GM23338 (cell line): Measurements from ENCODE around the gene REST. TPM values are rescaled to one million over a fixed set of nuclear protein-coding genes. Genes with fewer than 3 reads are reported as not detected.

Experiments used
- ATAC-seq: fragments of 200-7000 bp; cut with Tn5 transposase; 3 replicates; pipeline ENCODE4 v1.9.1; 2020
- DNase-seq: peaks from one replicate; pipeline ENCODE4 v3.0.0-alpha.2; 2015; ENCODE audit warnings: low spot score
- H2AFZ ChIP-seq: fragments of 200-600 bp; sonication (generic); 2 replicates; pipeline ENCODE4 v1.8.0; 2016; ENCODE audit warnings: antibody characterized with exemption, mild to moderate bottlenecking, moderate library complexity
- H3F3A ChIP-seq: fragments of 200-600 bp; sonication (generic); replicated peaks from 2 replicates; pipeline ENCODE4 v1.8.0; 2017; ENCODE audit warnings: antibody characterized with exemption, mixed run types, low read depth
- H3K27ac ChIP-seq: fragments of 200-600 bp; sonication (generic); 2 replicates; pipeline ENCODE4 v1.6.1; 2016; ENCODE audit warnings: low read depth
- H3K27me3 ChIP-seq: fragments of 200-600 bp; sonication (generic); 2 replicates; pipeline ENCODE4 v1.8.0; 2016; ENCODE audit warnings: mild to moderate bottlenecking, mixed run types, moderate library complexity; ENCODE audit not compliant: insufficient read depth
- H3K36me3 ChIP-seq: fragments of 200-600 bp; sonication (generic); 2 replicates; pipeline ENCODE4 v1.8.0; 2016; ENCODE audit warnings: mild to moderate bottlenecking; ENCODE audit not compliant: insufficient read depth
- H3K4me1 ChIP-seq: fragments of 200-600 bp; sonication (generic); 2 replicates; pipeline ENCODE4 v1.8.0; 2016; ENCODE audit warnings: mild to moderate bottlenecking, moderate library complexity; ENCODE audit not compliant: insufficient read depth
- H3K4me2 ChIP-seq: fragments of 200-600 bp; sonication (generic); 2 replicates; pipeline ENCODE4 v1.7.1; 2017; ENCODE audit warnings: mixed run types
- H3K4me3 ChIP-seq: fragments of 200-600 bp; sonication (generic); 2 replicates; pipeline ENCODE4 v1.6.1; 2016; ENCODE audit warnings: mixed run types
- H3K79me2 ChIP-seq: fragments of 200-600 bp; sonication (generic); replicated peaks from 2 replicates; pipeline ENCODE4 v1.8.0; 2017; ENCODE audit warnings: mild to moderate bottlenecking; ENCODE audit not compliant: insufficient read depth
- H3K9me2 ChIP-seq: fragments of 200-600 bp; sonication (generic); 2 replicates; pipeline ENCODE4 v1.8.0; 2017; ENCODE audit not compliant: insufficient read depth
- H4K20me1 ChIP-seq: fragments of 200-600 bp; sonication (generic); replicated peaks from 2 replicates; pipeline ENCODE4 v1.8.0; 2017; ENCODE audit warnings: mild to moderate bottlenecking; ENCODE audit not compliant: insufficient read depth
- H3K27ac Mint-ChIP-seq: 2 replicates; pipeline ENCODE4 v1.8.0; 2020; ENCODE audit warnings: inconsistent platforms, mild to moderate bottlenecking, moderate library complexity, mixed read lengths
- H3K27me3 Mint-ChIP-seq: 3 replicates; pipeline ENCODE4 v1.8.0; 2022; ENCODE audit warnings: low read depth, mild to moderate bottlenecking, moderate library complexity, mixed read lengths, inconsistent platforms; ENCODE audit not compliant: insufficient read depth, poor library complexity
- H3K36me3 Mint-ChIP-seq: 3 replicates; pipeline ENCODE4 v1.8.0; 2021; ENCODE audit warnings: low read depth, mild to moderate bottlenecking, inconsistent platforms, moderate library complexity, mixed read lengths
- H3K4me1 Mint-ChIP-seq: 3 replicates; pipeline ENCODE4 v1.8.0; 2020; ENCODE audit warnings: mild to moderate bottlenecking, inconsistent platforms, mixed read lengths
- H3K4me3 Mint-ChIP-seq: 3 replicates; pipeline ENCODE4 v1.8.0; 2021; ENCODE audit warnings: moderate library complexity, mild to moderate bottlenecking, inconsistent platforms, mixed read lengths
- H3K9me3 Mint-ChIP-seq: 3 replicates; pipeline ENCODE4 v1.8.0; 2020; ENCODE audit warnings: moderate library complexity, mild to moderate bottlenecking, inconsistent platforms, mixed read lengths
- CREB1 ChIP-seq: fragments of 250-450 bp; sonication (Bioruptor Pico); IDR thresholded peaks from 2 replicates; pipeline ENCODE4 v1.5.0; 2020; ENCODE audit warnings: low read depth, mild to moderate bottlenecking, moderate library complexity
- CTCF ChIP-seq, 2 experiments: fragments of 200-600 bp in 1 of 2; sonication (generic) in 1 of 2; conservative IDR thresholded peaks; 2 replicates each; pipeline versions ENCODE4 v1.5.1 to v1.6.1; 2016 to 2017; ENCODE audit warnings: antibody characterized with exemption in 2 of 2, low read depth in 2 of 2, mild to moderate bottlenecking in 2 of 2, moderate library complexity in 1 of 2
- ETS1 ChIP-seq: IDR thresholded peaks from 2 replicates; pipeline ENCODE4 v1.6.1; 2016; ENCODE audit warnings: antibody characterized with exemption
- EZH2 ChIP-seq: fragments of 200-600 bp; sonication (generic); IDR thresholded peaks from one replicate; pipeline ENCODE4 v1.8.0; 2017; ENCODE audit warnings: antibody characterized with exemption, mild to moderate bottlenecking, low read depth; ENCODE audit not compliant: unreplicated experiment
- EZH2phosphoT487 ChIP-seq: fragments of 200-600 bp; sonication (generic); IDR thresholded peaks from one replicate; pipeline ENCODE4 v1.8.1; 2018; ENCODE audit warnings: antibody characterized with exemption; ENCODE audit not compliant: unreplicated experiment
- JUNB ChIP-seq: IDR thresholded peaks from one replicate; pipeline ENCODE4 v1.6.1; 2016; ENCODE audit warnings: antibody characterized with exemption; ENCODE audit not compliant: unreplicated experiment
- NANOG ChIP-seq: IDR thresholded peaks from 2 replicates; pipeline ENCODE4 v1.6.1; 2016; ENCODE audit warnings: antibody characterized with exemption, borderline replicate concordance
- POLR2AphosphoS5 ChIP-seq: IDR thresholded peaks from 2 replicates; pipeline ENCODE4 v1.6.1; 2016; ENCODE audit warnings: antibody characterized with exemption, low read depth
- REST ChIP-seq: IDR thresholded peaks from one replicate; pipeline ENCODE4 v1.6.1; 2018; ENCODE audit warnings: antibody characterized with exemption; ENCODE audit not compliant: unreplicated experiment
- STAT1 ChIP-seq: IDR thresholded peaks from one replicate; pipeline ENCODE4 v1.6.1; 2016; ENCODE audit warnings: antibody characterized with exemption; ENCODE audit not compliant: unreplicated experiment
- ZNF114 ChIP-seq: fragments of 250-450 bp; sonication (Bioruptor Pico); IDR thresholded peaks from 2 replicates; pipeline ENCODE4 v1.5.0; 2020; ENCODE audit warnings: mild to moderate bottlenecking, moderate library complexity
- ZNF331 ChIP-seq: fragments of 250-450 bp; sonication (Bioruptor Pico); IDR thresholded peaks from 2 replicates; pipeline ENCODE4 v1.5.0; 2020; ENCODE audit warnings: low read depth, mild to moderate bottlenecking, moderate library complexity
- ZNF462 ChIP-seq: fragments of 250-450 bp; sonication (Bioruptor Pico); IDR thresholded peaks from 2 replicates; pipeline ENCODE4 v1.5.0; 2020; ENCODE audit warnings: mild to moderate bottlenecking, moderate library complexity
- polyA plus RNA-seq: library from polyadenylated mRNA; unstranded; fragments of >200 nt; fragmentation: Nextera tagmentation; extraction: Ambion mirVana; gene quantifications from 2 replicates; pipeline ENCODE4 v1.2.1, GENCODE V29; 2016
- total RNA-seq: library from RNA; depleted of rRNA; stranded (reverse); fragments of >200 nt; shearing (Covaris generic); gene quantifications from 2 replicates; pipeline ENCODE4 v1.2.3, GENCODE V29; 2014

The REST gene
- total and polyA plus RNA-seq, 2 experiments from 2014 or later: 44.7 to 61.5 TPM

- Mint-ChIP-seq H3K4me1 (no peaks in the 10 kb centered on the region), H3K27me3 (peaks cover 2% of the 10 kb centered on the region), H3K4me3 (no peak overlapping the region), H3K9me3 (no peaks in the 10 kb centered on the region), H3K36me3 (peaks cover 66% of the 10 kb centered on the region), H3K27ac (peak overlapping the region; percentile 65; the same call in 1 of the 2 replicates)
- Histone ChIP-seq H3K79me2 (peaks cover 72% of the 10 kb centered on the region), H3F3A (no peaks in the 10 kb centered on the region), H3K36me3 (peaks cover 57% of the 10 kb centered on the region), H3K27ac (no peak overlapping the region), H3K4me3 (no peak overlapping the region), H4K20me1 (peaks cover 48% of the 10 kb centered on the region), H2AFZ (no peak overlapping the region), H3K27me3 (no peaks in the 10 kb centered on the region), H3K4me2 (no peak overlapping the region), H3K9me2 (no peaks in the 10 kb centered on the region), H3K4me1 (no peaks in the 10 kb centered on the region)
- TF ChIP-seq ZNF114: no peak
- no peak for TF ChIP-seq ETS1
- TF ChIP-seq ZNF462 (CRISPR knock-in tag): no peak
- no peak for TF ChIP-seq EZH2phosphoT487
- TF ChIP-seq JUNB: no peak
- no peak for TF ChIP-seq EZH2
- TF ChIP-seq CTCF (conservative IDR thresholded peaks at IDR 0.05; ENCODE audit: low read depth in 2 of 2): no peak
- TF ChIP-seq NANOG: no peak
- TF ChIP-seq ZNF331 (CRISPR knock-in tag): no peak
- no peak for TF ChIP-seq REST
- TF ChIP-seq CREB1: no peak
- TF ChIP-seq POLR2AphosphoS5: no peak
- TF ChIP-seq STAT1: no peak
- DNase-seq (no peak), ATAC-seq (no peak)
These were observed 82.6 kb downstream of the REST start for GRCh38 chr4:56990109-56990905.
